H9 (cell line): ENCODE results near the gene LYST. TPM values are rescaled to one million over a fixed set of nuclear protein-coding genes. Genes with fewer than 3 reads are reported as not detected.

ENCODE experiments used
- DNase-seq: peaks from one replicate; pipeline ENCODE4 v3.0.0-alpha.2; 2017
- H2AFZ ChIP-seq: one replicate; pipeline ENCODE4 v1.6.1; 2013; ENCODE audit warnings: mild to moderate bottlenecking, low read length, control low read depth, moderate library complexity
- H2AK5ac ChIP-seq: 2 replicates; pipeline ENCODE4 v1.6.1; 2013; ENCODE audit warnings: low read length, control low read depth, mixed read lengths; ENCODE audit not compliant: insufficient read length
- H2BK120ac ChIP-seq: one replicate; pipeline ENCODE4 v1.6.1; 2013; ENCODE audit warnings: low read depth, mild to moderate bottlenecking, low read length, control low read depth, inconsistent platforms; ENCODE audit not compliant: poor library complexity, severe bottlenecking
- H2BK12ac ChIP-seq: 2 replicates; pipeline ENCODE4 v1.6.1; 2013; ENCODE audit warnings: low read length, control low read depth, mixed read lengths, low read depth; ENCODE audit not compliant: insufficient read length
- H2BK15ac ChIP-seq: 2 replicates; pipeline ENCODE4 v1.6.1; 2013; ENCODE audit warnings: low read depth, low read length, control low read depth
- H2BK20ac ChIP-seq: one replicate; pipeline ENCODE4 v1.6.1; 2013; ENCODE audit warnings: low read depth, mild to moderate bottlenecking, low read length, control low read depth, inconsistent platforms; ENCODE audit not compliant: poor library complexity, severe bottlenecking
- H2BK5ac ChIP-seq: 2 replicates; pipeline ENCODE4 v1.6.1; 2013; ENCODE audit warnings: low read length, control low read depth, mixed read lengths; ENCODE audit not compliant: insufficient read length
- H3K14ac ChIP-seq: 2 replicates; pipeline ENCODE4 v1.6.1; 2013; ENCODE audit warnings: low read length, control low read depth; ENCODE audit not compliant: insufficient read depth
- H3K18ac ChIP-seq: 2 replicates; pipeline ENCODE4 v1.6.1; 2013; ENCODE audit warnings: low read depth, mild to moderate bottlenecking, mixed read lengths, low read length, control low read depth; ENCODE audit not compliant: insufficient read length
- H3K23ac ChIP-seq: 2 replicates; pipeline ENCODE4 v1.6.1; 2013; ENCODE audit warnings: low read length, control low read depth, mixed read lengths, low read depth; ENCODE audit not compliant: insufficient read length
- H3K23me2 ChIP-seq: 2 replicates; pipeline ENCODE4 v1.6.1; 2013; ENCODE audit warnings: low read depth, mild to moderate bottlenecking, mixed read lengths, low read length, control low read depth; ENCODE audit not compliant: insufficient read length, poor library complexity, severe bottlenecking
- H3K27ac ChIP-seq: 2 replicates; pipeline ENCODE4 v1.5.1; 2013; ENCODE audit warnings: low read length, control low read depth, mixed read lengths, low read depth; ENCODE audit not compliant: insufficient read length
- H3K27me3 ChIP-seq: 2 replicates; pipeline ENCODE4 v1.6.1; 2013; ENCODE audit warnings: low read length, control low read depth, inconsistent platforms; ENCODE audit not compliant: insufficient read depth
- H3K4ac ChIP-seq: 2 replicates; pipeline ENCODE4 v1.6.1; 2013; ENCODE audit warnings: low read depth, mild to moderate bottlenecking, control low read depth, inconsistent platforms, low read length, moderate library complexity
- H3K4me1 ChIP-seq: 2 replicates; pipeline ENCODE4 v1.6.1; 2013; ENCODE audit warnings: low read length, control low read depth, inconsistent platforms; ENCODE audit not compliant: insufficient read depth
- H3K4me2 ChIP-seq: 2 replicates; pipeline ENCODE4 v1.6.1; 2013; ENCODE audit warnings: low read length, control low read depth, mixed read lengths; ENCODE audit not compliant: insufficient read length, insufficient read depth
- H3K56ac ChIP-seq: 2 replicates; pipeline ENCODE4 v1.6.1; 2013; ENCODE audit warnings: low read depth, mild to moderate bottlenecking, mixed read lengths, low read length, control low read depth; ENCODE audit not compliant: insufficient read length
- H3K79me1 ChIP-seq: 2 replicates; pipeline ENCODE4 v1.6.1; 2013; ENCODE audit warnings: low read depth, mild to moderate bottlenecking, moderate library complexity, low read length, control low read depth, inconsistent platforms; ENCODE audit not compliant: insufficient read depth, poor library complexity, severe bottlenecking
- H3K79me2 ChIP-seq: 2 replicates; pipeline ENCODE4 v1.6.1; 2013; ENCODE audit warnings: low read length, control low read depth, inconsistent platforms; ENCODE audit not compliant: insufficient read depth
- H3K9ac ChIP-seq: 2 replicates; pipeline ENCODE4 v1.6.1; 2013; ENCODE audit warnings: low read length, control low read depth, mixed read lengths; ENCODE audit not compliant: insufficient read length; ENCODE audit errors: extremely low read depth
- H3K9me3 ChIP-seq: one replicate; pipeline ENCODE4 v1.6.1; 2013; ENCODE audit warnings: low read depth, low read length, inconsistent platforms; ENCODE audit not compliant: control insufficient read depth
- H3T11ph ChIP-seq: one replicate; pipeline ENCODE4 v1.6.1; 2013; ENCODE audit warnings: mild to moderate bottlenecking, low read length, control low read depth, inconsistent platforms
- H4K20me1 ChIP-seq: one replicate; pipeline ENCODE4 v1.6.1; 2013; ENCODE audit not compliant: control insufficient read depth, insufficient read length, insufficient read depth
- H4K5ac ChIP-seq: 2 replicates; pipeline ENCODE4 v1.6.1; 2013; ENCODE audit warnings: low read depth, mild to moderate bottlenecking, mixed read lengths, low read length, control low read depth; ENCODE audit not compliant: insufficient read length
- H4K8ac ChIP-seq: replicated peaks from 2 replicates; pipeline ENCODE4 v1.6.1; 2013; ENCODE audit warnings: low read length, control low read depth, mixed read lengths, low read depth; ENCODE audit not compliant: insufficient read length
- H4K91ac ChIP-seq: 2 replicates; pipeline ENCODE4 v1.6.1; 2013; ENCODE audit warnings: low read depth, mild to moderate bottlenecking, moderate library complexity, mixed read lengths, low read length, control low read depth; ENCODE audit not compliant: insufficient read length
- H3K27ac Mint-ChIP-seq, 3 experiments: 2 replicates in 2 of 3; 3 replicates in 1 of 3; pipeline ENCODE4 v1.8.0; 2020 to 2021; ENCODE audit warnings: mixed read lengths in 3 of 3, mild to moderate bottlenecking in 1 of 3, moderate library complexity in 1 of 3
- H3K27me3 Mint-ChIP-seq: 2 replicates; pipeline ENCODE4 v1.8.0; 2021; ENCODE audit warnings: low read depth, mild to moderate bottlenecking, moderate library complexity, mixed read lengths
- H3K36me3 Mint-ChIP-seq, 3 experiments: 2 replicates in 2 of 3; 3 replicates in 1 of 3; pipeline ENCODE4 v1.8.0; 2020 to 2021; ENCODE audit warnings: low read depth in 3 of 3, mixed read lengths in 3 of 3; ENCODE audit not compliant: insufficient read depth in 1 of 3
- H3K4me1 Mint-ChIP-seq, 2 experiments: 2 replicates each; pipeline ENCODE4 v1.8.0; 2020; ENCODE audit warnings: mixed read lengths in 2 of 2
- H3K4me3 Mint-ChIP-seq, 2 experiments: 2 replicates in 1 of 2; 3 replicates in 1 of 2; pipeline ENCODE4 v1.8.0; 2020 to 2021; ENCODE audit warnings: mild to moderate bottlenecking in 2 of 2, mixed read lengths in 2 of 2, moderate library complexity in 1 of 2
- H3K9me3 Mint-ChIP-seq, 2 experiments: 2 replicates in 1 of 2; 3 replicates in 1 of 2; pipeline ENCODE4 v1.8.0; 2020; ENCODE audit warnings: mild to moderate bottlenecking in 2 of 2, mixed read lengths in 2 of 2, moderate library complexity in 1 of 2
- WGBS: extraction: QIAGEN DNeasy Blood & Tissue Kit; methylation state at CpG from one replicate; pipeline ENCODE4 v1.1.7; 2013; ENCODE audit warnings: missing lambda C conversion rate, low lambda C conversion rate, mixed read lengths; ENCODE audit not compliant: insufficient read length; ENCODE audit errors: extremely low coverage; 5-methylcytosine and 5-hydroxymethylcytosine counted together
- total RNA-seq: library from RNA; stranded (reverse); gene quantifications from 2 replicates; pipeline ENCODE4 v1.2.1, GENCODE V29; 2021
- TF ChIP-seq, protein P1 (sequence below): fragments of 200-600 bp; sonication (generic); conservative IDR thresholded peaks from 3 replicates; pipeline ENCODE4 v1.8.0; 2021; ENCODE audit warnings: antibody characterized with exemption, mild to moderate bottlenecking

The LYST gene
- total RNA-seq, 1 experiment from 2014 or later: 0.13 TPM

DNA sequence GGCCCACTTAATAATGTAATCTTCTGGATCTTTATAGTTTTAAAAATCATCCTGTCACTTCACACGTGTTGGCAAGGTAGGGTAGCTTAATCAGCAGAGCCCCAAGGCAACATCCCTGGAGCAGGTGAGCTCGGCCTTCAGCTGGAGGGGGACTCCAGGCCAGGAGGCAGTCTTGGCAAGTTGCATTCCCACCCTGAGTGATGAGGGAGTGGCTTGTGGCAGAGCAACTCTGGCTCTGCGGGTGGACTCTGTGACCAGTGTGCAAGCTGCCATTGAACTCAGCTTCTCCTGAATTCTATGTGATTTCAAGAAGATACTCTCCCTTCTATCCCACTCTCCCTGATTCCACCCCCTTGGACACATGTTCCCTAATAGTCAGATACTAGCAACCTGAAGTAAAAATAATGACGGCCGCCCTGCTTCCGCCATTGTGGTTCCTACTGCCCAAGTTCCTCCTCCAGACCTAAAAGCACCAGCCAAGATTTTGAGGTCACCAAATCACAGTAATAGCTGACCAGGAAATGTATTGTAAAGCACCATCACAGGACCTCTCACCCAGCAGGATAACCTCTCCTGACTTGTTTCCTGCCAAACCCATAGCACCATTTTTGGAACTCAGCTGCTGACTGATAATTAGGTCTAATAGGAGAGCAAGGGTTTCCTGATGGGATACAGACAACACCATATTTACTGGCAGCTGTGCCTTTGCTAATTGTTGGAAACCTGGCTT lies 11.5 kb upstream of the LYST start:
- H3K79me1 ChIP-seq: no peaks in the 10 kb centered on the region
- H3K9me3 Mint-ChIP-seq: no peaks in the 10 kb centered on the region
- H2AK5ac ChIP-seq: no peak overlapping the region
- no peaks in the 10 kb centered on the region for H3K79me2 ChIP-seq
- H3K27ac ChIP-seq: no peak overlapping the region
- H3K4me3 Mint-ChIP-seq: no peak overlapping the region
- WGBS: no CpG with 5 or more reads among the region's 6 CpGs
- no peak overlapping the region for H2BK12ac ChIP-seq
- no peaks in the 10 kb centered on the region for H3K23me2 ChIP-seq
- H3K4me1 Mint-ChIP-seq: no peaks in the 10 kb centered on the region
- no peak overlapping the region for H3T11ph ChIP-seq
- H3K9me3 ChIP-seq: no peaks in the 10 kb centered on the region
- H2AFZ ChIP-seq: no peak overlapping the region
- no peak overlapping the region for H3K4ac ChIP-seq
- H3K23ac ChIP-seq: no peak overlapping the region
- H3K56ac ChIP-seq: no peak overlapping the region
- H4K91ac ChIP-seq: no peak overlapping the region
- no peak overlapping the region for H3K4me2 ChIP-seq
- no peak for DNase-seq
- no peak overlapping the region for H3K18ac ChIP-seq
- no peak overlapping the region for H2BK20ac ChIP-seq
- no peaks in the 10 kb centered on the region for H3K27me3 ChIP-seq
- no peak overlapping the region for H3K14ac ChIP-seq
- no peak overlapping the region for H4K8ac ChIP-seq
- no peak overlapping the region for H2BK15ac ChIP-seq
- no peak overlapping the region for H3K9ac ChIP-seq
- no peak overlapping the region for H2BK5ac ChIP-seq
- no peaks in the 10 kb centered on the region for H3K36me3 Mint-ChIP-seq
- no peaks in the 10 kb centered on the region for H3K4me1 ChIP-seq
- no peaks in the 10 kb centered on the region for H4K20me1 ChIP-seq
- no peak overlapping the region for H4K5ac ChIP-seq
- H3K27me3 Mint-ChIP-seq: peaks cover 15% of the 10 kb centered on the region
- no peak overlapping the region; a peak in 1 of 7 replicates for H3K27ac Mint-ChIP-seq
- H2BK120ac ChIP-seq: no peak overlapping the region
- TF ChIP-seq, protein P1, sequence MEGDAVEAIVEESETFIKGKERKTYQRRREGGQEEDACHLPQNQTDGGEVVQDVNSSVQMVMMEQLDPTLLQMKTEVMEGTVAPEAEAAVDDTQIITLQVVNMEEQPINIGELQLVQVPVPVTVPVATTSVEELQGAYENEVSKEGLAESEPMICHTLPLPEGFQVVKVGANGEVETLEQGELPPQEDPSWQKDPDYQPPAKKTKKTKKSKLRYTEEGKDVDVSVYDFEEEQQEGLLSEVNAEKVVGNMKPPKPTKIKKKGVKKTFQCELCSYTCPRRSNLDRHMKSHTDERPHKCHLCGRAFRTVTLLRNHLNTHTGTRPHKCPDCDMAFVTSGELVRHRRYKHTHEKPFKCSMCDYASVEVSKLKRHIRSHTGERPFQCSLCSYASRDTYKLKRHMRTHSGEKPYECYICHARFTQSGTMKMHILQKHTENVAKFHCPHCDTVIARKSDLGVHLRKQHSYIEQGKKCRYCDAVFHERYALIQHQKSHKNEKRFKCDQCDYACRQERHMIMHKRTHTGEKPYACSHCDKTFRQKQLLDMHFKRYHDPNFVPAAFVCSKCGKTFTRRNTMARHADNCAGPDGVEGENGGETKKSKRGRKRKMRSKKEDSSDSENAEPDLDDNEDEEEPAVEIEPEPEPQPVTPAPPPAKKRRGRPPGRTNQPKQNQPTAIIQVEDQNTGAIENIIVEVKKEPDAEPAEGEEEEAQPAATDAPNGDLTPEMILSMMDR: no peak
